ENCODE data around the gene CLDN5.

Gene CLDN5

DNA sequence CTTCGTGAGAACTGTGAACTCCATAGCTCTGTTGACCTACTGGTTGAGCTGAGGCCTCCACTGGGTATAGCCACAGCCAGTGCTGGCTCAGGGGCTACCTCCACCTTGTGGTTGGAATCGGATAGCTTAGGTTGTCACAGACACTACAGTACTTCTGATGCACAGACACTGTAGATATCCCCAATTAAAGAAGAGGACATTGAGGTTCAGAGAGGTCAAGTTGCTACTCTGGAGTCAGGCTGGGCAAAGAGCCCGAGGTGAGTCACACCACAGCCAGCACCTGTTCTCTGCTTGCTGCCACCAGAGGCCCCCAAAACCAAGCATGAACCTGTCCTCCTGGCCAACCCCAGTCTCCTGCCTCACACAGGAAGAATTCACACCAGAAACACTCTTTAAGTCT, 50.6 kb downstream of the CLDN5 start:
- no peak for TF ChIP-seq CTCF (IDR thresholded peaks at IDR 0.05)

Data from LNCAP (cell line).